ENCODE results near the gene PICALM. TPM values are rescaled to one million over a fixed set of nuclear protein-coding genes. Genes with fewer than 3 reads are reported as not detected.
"Not testable (repeated sequence)": the region's sequence is repeated elsewhere in the genome, so short reads cannot be mapped to it uniquely, and the experiment has no call there.

PICALM gene
- 166 and 219 TPM in 2 replicates for total RNA-seq (2012; rRNA removed)

- Histone ChIP-seq H3K27me3 (ENCODE audit: control insufficient read depth, insufficient read depth, low read length) (no peaks in the 10 kb centered on the region), H3K4me2 (ENCODE audit: low read length) (peak within 1 kb of the TSS; percentile 94), H3K9ac (ENCODE audit: low read depth, low read length) (peak within 1 kb of the TSS; percentile 96), H3K36me3 (ENCODE audit: insufficient read depth, low read length) (no peaks in the 10 kb centered on the region), H3K9me3 (replicated peaks; ENCODE audit: low read length) (no peaks in the 10 kb centered on the region), H3K4me1 (ENCODE audit: control insufficient read depth, insufficient read depth, low read length) (peaks cover 32% of the 10 kb centered on the region), H3K4me3 (ENCODE audit: low read length) (peak within 1 kb of the TSS; percentile 87)
Observed at GRCh38 chr11:86068951-86069407, at the start of gene PICALM. Gene PICALM (minus strand): TSS chr11:86069084. CDS start chr11:86068780, 304 bp downstream.

- Histone ChIP-seq H3K9ac (ENCODE audit: low read depth, low read length) (no peak overlapping the region), H3K36me3 (ENCODE audit: insufficient read depth, low read length) (no peaks in the 10 kb centered on the region), H3K9me3 (replicated peaks; ENCODE audit: low read length) (no peaks in the 10 kb centered on the region), H3K27me3 (ENCODE audit: control insufficient read depth, insufficient read depth, low read length) (no peaks in the 10 kb centered on the region), H3K4me3 (ENCODE audit: low read length) (no peak overlapping the region), H3K4me2 (ENCODE audit: low read length) (no peak overlapping the region), H3K4me1 (ENCODE audit: control insufficient read depth, insufficient read depth, low read length) (peaks cover 23% of the 10 kb centered on the region)
Observed at GRCh38 chr11:86118253-86118652, 49.4 kb upstream of the PICALM start.

- Histone ChIP-seq H3K4me3 (ENCODE audit: low read length) (no peak overlapping the region), H3K36me3 (ENCODE audit: insufficient read depth, low read length) (no peaks in the 10 kb centered on the region), H3K9ac (ENCODE audit: low read depth, low read length) (no peak overlapping the region), H3K4me1 (ENCODE audit: control insufficient read depth, insufficient read depth, low read length) (peaks cover 23% of the 10 kb centered on the region), H3K9me3 (replicated peaks; ENCODE audit: low read length) (no peaks in the 10 kb centered on the region), H3K27me3 (ENCODE audit: control insufficient read depth, insufficient read depth, low read length) (no peaks in the 10 kb centered on the region), H3K4me2 (ENCODE audit: low read length) (no peak overlapping the region)
Observed at GRCh38 chr11:86117712-86118063, 48.8 kb upstream of the PICALM start.

- Histone ChIP-seq H3K4me1 (ENCODE audit: control insufficient read depth, insufficient read depth, low read length) (peaks cover 23% of the 10 kb centered on the region), H3K36me3 (ENCODE audit: insufficient read depth, low read length) (no peaks in the 10 kb centered on the region), H3K27me3 (ENCODE audit: control insufficient read depth, insufficient read depth, low read length) (no peaks in the 10 kb centered on the region), H3K4me3 (ENCODE audit: low read length) (no peak overlapping the region), H3K9me3 (replicated peaks; ENCODE audit: low read length) (no peaks in the 10 kb centered on the region), H3K9ac (ENCODE audit: low read depth, low read length) (no peak overlapping the region), H3K4me2 (ENCODE audit: low read length) (peak overlapping the region; percentile 50)
Observed at GRCh38 chr11:86117001-86117711, 48.3 kb upstream of the PICALM start.

GRCh38 chr11:86116386-86116726 lies 47.5 kb upstream of the PICALM start:
- Histone ChIP-seq H3K9me3 (replicated peaks; ENCODE audit: low read length) (no peaks in the 10 kb centered on the region), H3K4me3 (ENCODE audit: low read length) (peak overlapping the region; percentile 3), H3K36me3 (ENCODE audit: insufficient read depth, low read length) (no peaks in the 10 kb centered on the region), H3K27me3 (ENCODE audit: control insufficient read depth, insufficient read depth, low read length) (no peaks in the 10 kb centered on the region), H3K9ac (ENCODE audit: low read depth, low read length) (peak overlapping the region; percentile 10), H3K4me1 (ENCODE audit: control insufficient read depth, insufficient read depth, low read length) (peaks cover 23% of the 10 kb centered on the region), H3K4me2 (ENCODE audit: low read length) (peak overlapping the region; percentile 50)

- Histone ChIP-seq H3K4me3 (ENCODE audit: low read length) (peak overlapping the region; percentile 3), H3K9me3 (replicated peaks; ENCODE audit: low read length) (no peaks in the 10 kb centered on the region), H3K9ac (ENCODE audit: low read depth, low read length) (peak overlapping the region; percentile 10)
Observed at GRCh38 chr11:86115542-86116385, 46.9 kb upstream of the PICALM start.

GRCh38 chr11:86108890-86109638 lies 40.2 kb upstream of the PICALM start:
- H3K4me2 ChIP-seq (ENCODE audit: low read length) = no peak overlapping the region
- H3K4me3 ChIP-seq (ENCODE audit: low read length) = no peak overlapping the region
- H3K36me3 ChIP-seq (ENCODE audit: insufficient read depth, low read length) = no peaks in the 10 kb centered on the region
- no peaks in the 10 kb centered on the region for H3K27me3 ChIP-seq (ENCODE audit: control insufficient read depth, insufficient read depth, low read length)
- H3K9me3 ChIP-seq (replicated peaks; ENCODE audit: low read length) = no peaks in the 10 kb centered on the region
- no peak overlapping the region for H3K9ac ChIP-seq (ENCODE audit: low read depth, low read length)
- peaks cover 7% of the 10 kb centered on the region for H3K4me1 ChIP-seq (ENCODE audit: control insufficient read depth, insufficient read depth, low read length)

More at GRCh38 chr11:86115542-86116385, 46.9 kb upstream of the PICALM start:
- H3K4me2 ChIP-seq (ENCODE audit: low read length) = peak overlapping the region; percentile 50
- no peaks in the 10 kb centered on the region for H3K27me3 ChIP-seq (ENCODE audit: control insufficient read depth, insufficient read depth, low read length)
- peaks cover 23% of the 10 kb centered on the region for H3K4me1 ChIP-seq (ENCODE audit: control insufficient read depth, insufficient read depth, low read length)
- H3K36me3 ChIP-seq (ENCODE audit: insufficient read depth, low read length) = no peaks in the 10 kb centered on the region

- Histone ChIP-seq H3K27me3 (ENCODE audit: control insufficient read depth, insufficient read depth, low read length) (no peaks in the 10 kb centered on the region), H3K4me2 (ENCODE audit: low read length) (no peak overlapping the region), H3K9ac (ENCODE audit: low read depth, low read length) (no peak overlapping the region), H3K36me3 (ENCODE audit: insufficient read depth, low read length) (no peaks in the 10 kb centered on the region), H3K4me3 (ENCODE audit: low read length) (no peak overlapping the region), H3K9me3 (replicated peaks; ENCODE audit: low read length) (no peaks in the 10 kb centered on the region), H3K4me1 (ENCODE audit: control insufficient read depth, insufficient read depth, low read length) (peaks cover 7% of the 10 kb centered on the region)
Observed at GRCh38 chr11:86108191-86108590, 39.3 kb upstream of the PICALM start.

- Histone ChIP-seq H3K9me3 (replicated peaks; ENCODE audit: low read length) (no peaks in the 10 kb centered on the region), H3K4me3 (ENCODE audit: low read length) (no peak overlapping the region)
Observed at GRCh38 chr11:86106916-86107315, 38.0 kb upstream of the PICALM start.

GRCh38 chr11:86106031-86106430 lies 37.1 kb upstream of the PICALM start:
- H3K36me3 ChIP-seq (ENCODE audit: insufficient read depth, low read length); H3K27me3 ChIP-seq (ENCODE audit: control insufficient read depth, insufficient read depth, low read length); H3K4me3 ChIP-seq (ENCODE audit: low read length); H3K4me2 ChIP-seq (ENCODE audit: low read length); H3K9ac ChIP-seq (ENCODE audit: low read depth, low read length); H3K9me3 ChIP-seq (replicated peaks; ENCODE audit: low read length): not testable (repeated sequence)
- H3K4me1 ChIP-seq (ENCODE audit: control insufficient read depth, insufficient read depth, low read length) = peaks cover 23% of the 10 kb centered on the region

More at GRCh38 chr11:86106916-86107315, 38.0 kb upstream of the PICALM start:
- Histone ChIP-seq H3K9ac (ENCODE audit: low read depth, low read length) (no peak overlapping the region), H3K4me2 (ENCODE audit: low read length) (no peak overlapping the region), H3K27me3 (ENCODE audit: control insufficient read depth, insufficient read depth, low read length) (no peaks in the 10 kb centered on the region), H3K36me3 (ENCODE audit: insufficient read depth, low read length) (no peaks in the 10 kb centered on the region), H3K4me1 (ENCODE audit: control insufficient read depth, insufficient read depth, low read length) (peaks cover 15% of the 10 kb centered on the region)

GRCh38 chr11:86105601-86106000 lies 36.7 kb upstream of the PICALM start:
- not testable (repeated sequence) for H3K36me3 ChIP-seq (ENCODE audit: insufficient read depth, low read length); H3K9me3 ChIP-seq (replicated peaks; ENCODE audit: low read length); H3K27me3 ChIP-seq (ENCODE audit: control insufficient read depth, insufficient read depth, low read length); H3K4me3 ChIP-seq (ENCODE audit: low read length); H3K4me2 ChIP-seq (ENCODE audit: low read length); H3K9ac ChIP-seq (ENCODE audit: low read depth, low read length)
- H3K4me1 ChIP-seq (ENCODE audit: control insufficient read depth, insufficient read depth, low read length) = peaks cover 25% of the 10 kb centered on the region
